IMR-90 (cell line): ENCODE results near the gene GPR84. TPM values are rescaled to one million over a fixed set of nuclear protein-coding genes. Genes with fewer than 3 reads are reported as not detected.

Experiments
- ATAC-seq: fragments of 200-7000 bp; cut with Tn5 transposase; 2 replicates; pipeline ENCODE4 v1.9.1; 2020; ENCODE audit warnings: low read depth, mild to moderate bottlenecking, moderate library complexity
- BruUV-seq: library from RNA; stranded (reverse); fragments of 400-500 nt; replicated peaks from 2 replicates; lab custom pipeline; 2021; lab: Mats Ljungman, UMichigan
- CTCF ChIA-PET: fragments of 300-600 bp; formaldehyde crosslinking; extraction: SDS; loops from one replicate; lab custom pipeline; 2021; ENCODE audit warnings: antibody characterized with exemption; lab: Yijun Ruan, JAX
- POLR2A ChIA-PET: fragments of 300-600 bp; sonication (Branson Sonifier 250); formaldehyde crosslinking; loops from one replicate; lab custom pipeline; 2022; ENCODE audit warnings: antibody characterized with exemption; ENCODE audit not compliant: unreplicated experiment; lab: Charles Lee
- DNase-seq: peaks from one replicate; pipeline ENCODE4 v3.0.0; 2013
- H2AFZ ChIP-seq: replicated peaks from 2 replicates; pipeline ENCODE3; 2013; ENCODE audit warnings: low read length, mild to moderate bottlenecking; ENCODE audit not compliant: poor library complexity
- H2AK5ac ChIP-seq: 2 replicates; pipeline ENCODE4 v1.6.1; 2013; ENCODE audit warnings: low read depth, low read length, inconsistent platforms
- H2AK9ac ChIP-seq: replicated peaks from 2 replicates; pipeline ENCODE3; 2013; ENCODE audit warnings: mild to moderate bottlenecking, low read depth, low read length, moderate library complexity; ENCODE audit not compliant: poor library complexity
- H2BK120ac ChIP-seq: 2 replicates; pipeline ENCODE4 v1.6.1; 2013; ENCODE audit warnings: low read depth, low read length, inconsistent platforms
- H2BK15ac ChIP-seq: 3 replicates; pipeline ENCODE4 v1.6.1; 2013; ENCODE audit warnings: low read depth, low read length, inconsistent platforms
- H2BK20ac ChIP-seq: 2 replicates; pipeline ENCODE4 v1.6.1; 2013; ENCODE audit warnings: low read depth, mild to moderate bottlenecking, inconsistent platforms, low read length, moderate library complexity
- H2BK5ac ChIP-seq: 2 replicates; pipeline ENCODE4 v1.6.1; 2013; ENCODE audit warnings: mild to moderate bottlenecking, low read depth, low read length, inconsistent platforms; ENCODE audit not compliant: poor library complexity, severe bottlenecking
- H3K14ac ChIP-seq: replicated peaks from 2 replicates; pipeline ENCODE4 v1.6.1; 2013; ENCODE audit warnings: low read depth, low read length, inconsistent platforms
- H3K18ac ChIP-seq: 2 replicates; pipeline ENCODE4 v1.6.1; 2013; ENCODE audit warnings: low read depth, low read length, control low read depth
- H3K23ac ChIP-seq: 2 replicates; pipeline ENCODE4 v1.6.1; 2013; ENCODE audit warnings: low read depth, low read length, inconsistent platforms
- H3K27ac ChIP-seq: 2 replicates; pipeline ENCODE4 v1.5.1; 2013; ENCODE audit warnings: mild to moderate bottlenecking, control low read depth, low read length; ENCODE audit not compliant: insufficient read depth
- H3K27me3 ChIP-seq: 2 replicates; pipeline ENCODE4 v1.6.1; 2013; ENCODE audit warnings: low read length; ENCODE audit not compliant: control insufficient read depth, insufficient read depth
- H3K36me3 ChIP-seq: 2 replicates; pipeline ENCODE4 v1.6.1; 2013; ENCODE audit warnings: low read length, mixed read lengths; ENCODE audit not compliant: control insufficient read depth, insufficient read depth
- H3K4ac ChIP-seq: 2 replicates; pipeline ENCODE4 v1.6.1; 2013; ENCODE audit warnings: low read depth, low read length, inconsistent platforms
- H3K4me1 ChIP-seq: 2 replicates; pipeline ENCODE4 v1.6.1; 2013; ENCODE audit warnings: low read length, mixed read lengths; ENCODE audit not compliant: control insufficient read depth, insufficient read depth
- H3K4me2 ChIP-seq: 2 replicates; pipeline ENCODE4 v1.6.1; 2013; ENCODE audit warnings: low read depth, mild to moderate bottlenecking, control low read depth, low read length, moderate library complexity
- H3K4me3 ChIP-seq: 2 replicates; pipeline ENCODE4 v1.5.1; 2013; ENCODE audit warnings: low read depth, mild to moderate bottlenecking, control low read depth, low read length, moderate library complexity; ENCODE audit not compliant: insufficient read depth
- H3K56ac ChIP-seq: 2 replicates; pipeline ENCODE4 v1.6.1; 2013; ENCODE audit warnings: low read length, inconsistent platforms; ENCODE audit not compliant: insufficient read depth; ENCODE audit errors: extremely low read depth
- H3K79me1 ChIP-seq, 2 experiments: 2 replicates each; pipeline ENCODE4 v1.6.1; 2013; ENCODE audit warnings: low read length in 2 of 2, inconsistent platforms in 1 of 2, low read depth in 1 of 2
- H3K9ac ChIP-seq: 2 replicates; pipeline ENCODE4 v1.6.1; 2013; ENCODE audit warnings: low read depth, low read length, control low read depth
- H3K9me1 ChIP-seq: 2 replicates; pipeline ENCODE4 v1.6.1; 2013; ENCODE audit warnings: low read length, inconsistent platforms; ENCODE audit not compliant: insufficient read depth
- H3K9me3 ChIP-seq: 2 replicates; pipeline ENCODE4 v1.6.1; 2013; ENCODE audit warnings: low read length; ENCODE audit not compliant: control insufficient read depth, insufficient read depth
- H4K20me1 ChIP-seq: 2 replicates; pipeline ENCODE4 v1.6.1; 2013; ENCODE audit warnings: low read length, inconsistent platforms; ENCODE audit not compliant: insufficient read depth
- H4K5ac ChIP-seq: 2 replicates; pipeline ENCODE4 v1.6.1; 2013; ENCODE audit warnings: mild to moderate bottlenecking, low read depth, low read length, control low read depth
- H4K8ac ChIP-seq, 2 experiments: 2 replicates each; pipeline ENCODE4 v1.6.1; 2013; ENCODE audit warnings: low read depth in 2 of 2, low read length in 2 of 2, control low read depth in 1 of 2, inconsistent platforms in 1 of 2
- H4K91ac ChIP-seq: 2 replicates; pipeline ENCODE4 v1.6.1; 2013; ENCODE audit warnings: low read depth, low read length, inconsistent platforms; ENCODE audit not compliant: insufficient read depth
- CEBPB ChIP-seq: IDR thresholded peaks from 2 replicates; pipeline ENCODE4 v1.6.1; 2012; ENCODE audit warnings: low read depth, low read length, improper control_type of control experiment
- CHD1 ChIP-seq: IDR thresholded peaks from 2 replicates; pipeline ENCODE4 v1.6.1; 2012; ENCODE audit warnings: low read depth, low read length, improper control_type of control experiment
- MAFK ChIP-seq: IDR thresholded peaks from 2 replicates; pipeline ENCODE4 v1.6.1; 2012; ENCODE audit warnings: low read depth, low read length, improper control_type of control experiment
- MAZ ChIP-seq: IDR thresholded peaks from 2 replicates; pipeline ENCODE4 v1.6.1; 2012; ENCODE audit warnings: low read depth, mild to moderate bottlenecking, low read length, improper control_type of control experiment, moderate library complexity, borderline replicate concordance
- POLR2A ChIP-seq: IDR thresholded peaks from 2 replicates; pipeline ENCODE4 v1.6.1; 2012; ENCODE audit warnings: mild to moderate bottlenecking, low read depth, low read length
- RAD21 ChIP-seq: IDR thresholded peaks from 2 replicates; pipeline ENCODE4 v1.6.1; 2012; ENCODE audit warnings: low read length, improper control_type of control experiment
- RCOR1 ChIP-seq: IDR thresholded peaks from 2 replicates; pipeline ENCODE4 v1.6.1; 2012; ENCODE audit warnings: mild to moderate bottlenecking, low read length, improper control_type of control experiment; ENCODE audit not compliant: insufficient replicate concordance
- RFX5 ChIP-seq: IDR thresholded peaks from 2 replicates; pipeline ENCODE4 v1.8.0; 2012; ENCODE audit warnings: low read depth, mild to moderate bottlenecking, low read length, moderate library complexity
- SMC3 ChIP-seq: fragments of 150-350 bp; IDR thresholded peaks from 2 replicates; pipeline ENCODE4 v1.6.1; 2016; ENCODE audit warnings: low read depth, mild to moderate bottlenecking, antibody characterized with exemption, low read length, moderate library complexity
- WGBS, 2 experiments: methylation state at CpG; one replicate each; pipeline versions ENCODE4 v1.1.5 to v1.1.7; 2013; ENCODE audit warnings: missing lambda C conversion rate in 2 of 2; ENCODE audit not compliant: insufficient read length in 1 of 2; ENCODE audit errors: extremely low coverage in 2 of 2; 5-methylcytosine and 5-hydroxymethylcytosine counted together
- dilution Hi-C: fragments of 300-500 bp; cut with HindIII; formaldehyde crosslinking; loops from one replicate; pipeline ENCODE4 v1.14.3; 2018; ENCODE audit warnings: low sequenced_read_pairs; ENCODE audit not compliant: unreplicated experiment
- in situ Hi-C: fragments of 300-500 bp; cut with MboI; formaldehyde crosslinking; loops from 3 replicates; pipeline ENCODE4 v1.14.3; 2019; ENCODE audit warnings: low sequenced_read_pairs, inconsistent platforms, mixed read lengths
- intact Hi-C: fragments of 100-400 bp; cut with micrococcal nuclease; formaldehyde crosslinking; loops from 2 replicates; pipeline ENCODE4 v1.10.0; 2022
- polyA plus RNA-seq, 3 experiments: library from polyadenylated mRNA; depleted of rRNA; stranded (reverse); fragments of >200 nt; gene quantifications; 2 replicates each; pipeline ENCODE4 v1.2.3, GENCODE V29; 2012; ENCODE audit warnings: low replicate concordance in 1 of 3
- total RNA-seq: library from RNA; depleted of rRNA; stranded (reverse); fragments of >200 nt; gene quantifications from 2 replicates; pipeline ENCODE4 v1.2.3, GENCODE V29; 2012
- TF ChIP-seq, protein P1 (sequence below): fragments of 150-350 bp; IDR thresholded peaks from 2 replicates; pipeline ENCODE4 v1.6.1; 2017; ENCODE audit warnings: mild to moderate bottlenecking, antibody characterized with exemption, low read length, low read depth
- TF ChIP-seq, protein P2 (sequence below): conservative IDR thresholded peaks from 2 replicates; pipeline ENCODE4 v1.5.1; 2012; ENCODE audit warnings: mild to moderate bottlenecking, low read depth, low read length, improper control_type of control experiment
- TF ChIP-seq, protein P3 (sequence below): fragments of 150-350 bp; IDR thresholded peaks from 2 replicates; pipeline ENCODE4 v1.6.1; 2016; ENCODE audit warnings: low read depth, mild to moderate bottlenecking, low read length, moderate library complexity, borderline replicate concordance

The GPR84 gene
- total and polyA plus RNA-seq, 2 of the 4 experiments (the other 2 are of a cell fraction): not detected

DNA sequence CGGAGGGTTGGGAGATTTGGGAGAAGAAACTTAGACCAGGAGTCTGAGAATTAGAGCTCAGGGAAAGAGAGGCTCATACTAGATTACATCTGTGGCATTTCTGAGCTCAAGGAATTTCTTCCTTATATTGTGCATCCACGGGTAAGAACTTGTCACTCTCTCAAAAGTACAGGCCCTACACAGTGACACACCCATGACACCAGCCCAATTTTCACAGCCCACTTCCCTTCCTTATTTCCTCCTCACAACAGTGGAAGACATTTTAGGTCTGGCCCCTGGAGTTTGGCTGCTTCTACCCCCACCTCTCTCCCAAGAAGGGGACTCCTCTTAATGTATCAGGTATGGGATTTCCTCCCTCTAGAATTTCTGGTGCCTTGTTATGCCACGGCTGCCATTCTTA, 29.5 kb upstream of the GPR84 start:
- H3K9ac ChIP-seq: no peak overlapping the region
- H3K9me3 ChIP-seq: no peaks in the 10 kb centered on the region
- ATAC-seq (no peak; the same call in 1 of the 2 replicates), DNase-seq (no peak)
- no peaks in the 10 kb centered on the region for H3K4me1 ChIP-seq
- no peak overlapping the region for H3K56ac ChIP-seq
- peak overlapping the region; percentile 33 for H2AK9ac ChIP-seq
- no TSS peak for BruUV-seq
- in situ Hi-C loops: no loop called here
- H3K36me3 ChIP-seq: peaks cover 56% of the 10 kb centered on the region
- H2BK120ac ChIP-seq: no peak overlapping the region
- no peak overlapping the region for H4K91ac ChIP-seq
- no peak overlapping the region for H3K27ac ChIP-seq
- peaks cover 42% of the 10 kb centered on the region for H4K20me1 ChIP-seq
- no peak for TF ChIP-seq RFX5
- TF ChIP-seq POLR2A: no peak
- TF ChIP-seq MAZ: no peak
- TF ChIP-seq CEBPB: no peak
- TF ChIP-seq RCOR1: no peak
- TF ChIP-seq SMC3: no peak
- TF ChIP-seq RAD21: no peak
- TF ChIP-seq MAFK: no peak
- no peak for TF ChIP-seq CHD1
- TF ChIP-seq, protein P1, sequence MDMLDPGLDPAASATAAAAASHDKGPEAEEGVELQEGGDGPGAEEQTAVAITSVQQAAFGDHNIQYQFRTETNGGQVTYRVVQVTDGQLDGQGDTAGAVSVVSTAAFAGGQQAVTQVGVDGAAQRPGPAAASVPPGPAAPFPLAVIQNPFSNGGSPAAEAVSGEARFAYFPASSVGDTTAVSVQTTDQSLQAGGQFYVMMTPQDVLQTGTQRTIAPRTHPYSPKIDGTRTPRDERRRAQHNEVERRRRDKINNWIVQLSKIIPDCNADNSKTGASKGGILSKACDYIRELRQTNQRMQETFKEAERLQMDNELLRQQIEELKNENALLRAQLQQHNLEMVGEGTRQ: no peak
- TF ChIP-seq, protein P2, sequence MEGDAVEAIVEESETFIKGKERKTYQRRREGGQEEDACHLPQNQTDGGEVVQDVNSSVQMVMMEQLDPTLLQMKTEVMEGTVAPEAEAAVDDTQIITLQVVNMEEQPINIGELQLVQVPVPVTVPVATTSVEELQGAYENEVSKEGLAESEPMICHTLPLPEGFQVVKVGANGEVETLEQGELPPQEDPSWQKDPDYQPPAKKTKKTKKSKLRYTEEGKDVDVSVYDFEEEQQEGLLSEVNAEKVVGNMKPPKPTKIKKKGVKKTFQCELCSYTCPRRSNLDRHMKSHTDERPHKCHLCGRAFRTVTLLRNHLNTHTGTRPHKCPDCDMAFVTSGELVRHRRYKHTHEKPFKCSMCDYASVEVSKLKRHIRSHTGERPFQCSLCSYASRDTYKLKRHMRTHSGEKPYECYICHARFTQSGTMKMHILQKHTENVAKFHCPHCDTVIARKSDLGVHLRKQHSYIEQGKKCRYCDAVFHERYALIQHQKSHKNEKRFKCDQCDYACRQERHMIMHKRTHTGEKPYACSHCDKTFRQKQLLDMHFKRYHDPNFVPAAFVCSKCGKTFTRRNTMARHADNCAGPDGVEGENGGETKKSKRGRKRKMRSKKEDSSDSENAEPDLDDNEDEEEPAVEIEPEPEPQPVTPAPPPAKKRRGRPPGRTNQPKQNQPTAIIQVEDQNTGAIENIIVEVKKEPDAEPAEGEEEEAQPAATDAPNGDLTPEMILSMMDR: no peak
- TF ChIP-seq, protein P3, sequence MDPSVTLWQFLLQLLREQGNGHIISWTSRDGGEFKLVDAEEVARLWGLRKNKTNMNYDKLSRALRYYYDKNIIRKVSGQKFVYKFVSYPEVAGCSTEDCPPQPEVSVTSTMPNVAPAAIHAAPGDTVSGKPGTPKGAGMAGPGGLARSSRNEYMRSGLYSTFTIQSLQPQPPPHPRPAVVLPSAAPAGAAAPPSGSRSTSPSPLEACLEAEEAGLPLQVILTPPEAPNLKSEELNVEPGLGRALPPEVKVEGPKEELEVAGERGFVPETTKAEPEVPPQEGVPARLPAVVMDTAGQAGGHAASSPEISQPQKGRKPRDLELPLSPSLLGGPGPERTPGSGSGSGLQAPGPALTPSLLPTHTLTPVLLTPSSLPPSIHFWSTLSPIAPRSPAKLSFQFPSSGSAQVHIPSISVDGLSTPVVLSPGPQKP: no peak
- ChIA-PET CTCF (interaction anchor here (0.7 to 1.0 kb wide), 3 partner anchors 11 to 155 kb away, joined by 3 read pairs; no protein-coding TSS in a partner anchor), POLR2A (no interaction called here)
- no peaks in the 10 kb centered on the region for H3K27me3 ChIP-seq
- no peak overlapping the region for H3K14ac ChIP-seq
- H2BK15ac ChIP-seq: no peak overlapping the region
- no peak overlapping the region for H2BK20ac ChIP-seq
- no peak overlapping the region; a peak in 1 of 4 replicates for H4K8ac ChIP-seq
- intact Hi-C loops: loop anchor here (1.0 kb wide), 1 partner anchor 23 kb away; no protein-coding TSS in a partner anchor
- dilution Hi-C loops: no loop called here
- no peak overlapping the region for H4K5ac ChIP-seq
- H3K9me1 ChIP-seq: no peaks in the 10 kb centered on the region
- H3K4me3 ChIP-seq: no peak overlapping the region
- H3K79me1 ChIP-seq: peaks cover 13 to 31% of the 10 kb centered on the region in 2 experiments; a peak in 3 of 4 replicates
- no peak overlapping the region for H3K4me2 ChIP-seq
- H2AFZ ChIP-seq: no peak overlapping the region
- H3K23ac ChIP-seq: no peak overlapping the region
- H3K4ac ChIP-seq: no peak overlapping the region
- H3K18ac ChIP-seq: no peak overlapping the region
- no peak overlapping the region for H2BK5ac ChIP-seq
- H2AK5ac ChIP-seq: no peak overlapping the region
- WGBS, 2 experiments: 100% methylated on average over 1 of the region's 3 CpGs; no CpG with 5 or more reads in 1 of the 2 experiments
